Measurements from ENCODE around the gene CALHM6.
A peak's percentile ranks its signal among the peaks of the same experiment; 100 is the strongest.

The CALHM6 gene

DNA sequence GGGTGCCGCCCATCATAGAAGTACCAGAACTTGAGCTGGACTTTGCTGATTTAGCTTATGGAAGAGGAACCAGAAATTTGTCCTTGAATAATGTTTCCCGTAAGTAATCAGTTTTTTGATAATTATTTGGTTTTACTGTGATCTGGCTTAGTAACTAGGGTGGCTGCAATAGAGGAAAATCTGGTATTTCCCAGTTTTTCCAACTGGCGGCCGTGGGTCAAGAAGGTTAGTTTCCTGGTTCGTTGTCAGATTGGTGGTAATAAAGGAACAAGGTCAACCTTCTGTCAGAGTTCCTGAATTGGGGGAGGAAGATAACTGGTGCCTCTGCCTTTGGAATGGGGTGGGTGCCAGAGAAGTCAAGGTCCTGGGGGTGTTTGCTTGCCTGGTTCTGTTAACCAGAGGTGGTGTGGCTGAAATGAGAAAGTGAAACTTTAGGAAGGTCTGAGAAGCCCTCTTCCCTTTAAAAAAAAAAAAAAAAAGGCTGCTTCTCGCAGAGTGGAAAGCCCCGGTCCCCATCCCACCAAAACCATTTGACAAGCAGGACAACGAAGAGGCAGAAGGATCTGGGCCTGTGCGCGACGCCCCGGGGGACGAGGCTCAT, at the start of gene CALHM6:
Gene CALHM6 (plus strand): TSS at position 45 of the 601 bp plus-strand sequence. CDS start 555 bp downstream, at position 600.
- Histone ChIP-seq H3K27me3 (ENCODE audit: insufficient read depth, poor library complexity, severe bottlenecking) (no peaks in the 10 kb centered on the region), H3K4me3 (ENCODE audit: severe bottlenecking) (peak within 1 kb of the TSS; percentile 21), H3K36me3 (ENCODE audit: low read depth) (no peaks in the 10 kb centered on the region), H3K9me3 (ENCODE audit: severe bottlenecking) (no peaks in the 10 kb centered on the region), H3K4me1 (ENCODE audit: insufficient read depth, poor library complexity, severe bottlenecking) (peaks cover 2% of the 10 kb centered on the region), H3K27ac (ENCODE audit: poor library complexity, severe bottlenecking) (no peak within 1 kb of the TSS)
- DNase-seq (ENCODE audit: low spot score), result no peak
- TF ChIP-seq CTCF (IDR thresholded peaks at IDR 0.05; ENCODE audit: poor library complexity, severe bottlenecking), result no peak
- ATAC-seq (ENCODE audit: low read depth), result no peak

DNA sequence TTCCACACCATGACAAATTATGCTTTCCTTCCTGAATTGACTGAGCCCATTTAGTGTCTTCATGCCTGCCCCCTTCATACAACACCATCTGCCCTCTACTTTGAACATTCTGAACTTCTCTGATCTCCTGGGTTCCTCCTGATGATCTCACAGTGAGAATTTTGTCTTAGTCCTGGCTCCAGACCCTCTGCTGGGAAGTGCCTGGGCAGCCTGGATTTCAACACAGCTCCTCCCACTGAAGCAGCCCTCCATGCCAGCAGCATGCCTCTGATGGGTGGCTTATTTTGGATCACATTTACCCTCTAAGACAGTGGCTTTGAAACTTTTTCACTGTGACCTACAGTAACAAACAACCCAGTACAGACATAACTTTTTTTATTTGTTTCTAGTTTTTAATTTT, 48.9 kb upstream of the CALHM6 start:
- ATAC-seq (ENCODE audit: low read depth) (no peak), DNase-seq (ENCODE audit: low spot score) (no peak)
- Histone ChIP-seq H3K4me3 (ENCODE audit: severe bottlenecking) (no peak overlapping the region), H3K27ac (ENCODE audit: poor library complexity, severe bottlenecking) (no peak overlapping the region), H3K4me1 (ENCODE audit: insufficient read depth, poor library complexity, severe bottlenecking) (peaks cover 6% of the 10 kb centered on the region), H3K27me3 (ENCODE audit: insufficient read depth, poor library complexity, severe bottlenecking) (no peaks in the 10 kb centered on the region), H3K36me3 (ENCODE audit: low read depth) (peaks cover 14% of the 10 kb centered on the region), H3K9me3 (ENCODE audit: severe bottlenecking) (no peaks in the 10 kb centered on the region)
- no peak for TF ChIP-seq CTCF (IDR thresholded peaks at IDR 0.05; ENCODE audit: poor library complexity, severe bottlenecking)

DNA sequence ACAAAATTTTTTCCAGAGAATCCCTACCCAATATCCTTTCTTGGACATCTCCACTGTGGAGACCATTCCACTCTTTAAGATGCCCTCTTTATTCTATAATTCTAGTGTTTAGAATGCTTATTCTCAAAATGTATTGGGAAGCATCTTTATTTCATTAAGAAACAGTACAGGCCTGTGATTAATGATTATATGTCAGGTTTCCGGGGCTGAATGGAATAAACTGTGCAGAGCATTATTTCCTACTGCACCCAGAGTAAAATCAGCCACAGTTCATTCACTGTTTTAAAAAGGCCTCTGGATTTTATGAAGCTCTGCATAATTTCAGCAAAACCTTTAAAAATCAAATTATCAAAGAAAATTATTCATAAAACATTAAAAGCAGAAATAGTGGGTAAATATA, 47.8 kb upstream of the CALHM6 start:
- H3K4me1 ChIP-seq (ENCODE audit: insufficient read depth, poor library complexity, severe bottlenecking), result peaks cover 6% of the 10 kb centered on the region
- no peak overlapping the region for H3K4me3 ChIP-seq (ENCODE audit: severe bottlenecking)
- no peak overlapping the region for H3K27ac ChIP-seq (ENCODE audit: poor library complexity, severe bottlenecking)
- no peaks in the 10 kb centered on the region for H3K9me3 ChIP-seq (ENCODE audit: severe bottlenecking)
- DNase-seq (ENCODE audit: low spot score) (no peak), ATAC-seq (ENCODE audit: low read depth) (no peak)
- no peaks in the 10 kb centered on the region for H3K27me3 ChIP-seq (ENCODE audit: insufficient read depth, poor library complexity, severe bottlenecking)
- TF ChIP-seq CTCF (IDR thresholded peaks at IDR 0.05; ENCODE audit: poor library complexity, severe bottlenecking), result no peak
- peaks cover 13% of the 10 kb centered on the region for H3K36me3 ChIP-seq (ENCODE audit: low read depth)

- ATAC-seq (ENCODE audit: low read depth) (no peak), DNase-seq (ENCODE audit: low spot score) (no peak)
- Histone ChIP-seq H3K4me3 (ENCODE audit: severe bottlenecking) (no peak overlapping the region), H3K36me3 (ENCODE audit: low read depth) (peaks cover 4% of the 10 kb centered on the region; the same call in 1 of the 2 replicates), H3K4me1 (ENCODE audit: insufficient read depth, poor library complexity, severe bottlenecking) (peaks cover 12% of the 10 kb centered on the region), H3K9me3 (ENCODE audit: severe bottlenecking) (no peaks in the 10 kb centered on the region), H3K27ac (ENCODE audit: poor library complexity, severe bottlenecking) (no peak overlapping the region), H3K27me3 (ENCODE audit: insufficient read depth, poor library complexity, severe bottlenecking) (no peaks in the 10 kb centered on the region)
- TF ChIP-seq CTCF (IDR thresholded peaks at IDR 0.05; ENCODE audit: poor library complexity, severe bottlenecking), result no peak
These were observed 43.5 kb upstream of the CALHM6 start for GRCh38 chr6:116417661-116418060.

DNA sequence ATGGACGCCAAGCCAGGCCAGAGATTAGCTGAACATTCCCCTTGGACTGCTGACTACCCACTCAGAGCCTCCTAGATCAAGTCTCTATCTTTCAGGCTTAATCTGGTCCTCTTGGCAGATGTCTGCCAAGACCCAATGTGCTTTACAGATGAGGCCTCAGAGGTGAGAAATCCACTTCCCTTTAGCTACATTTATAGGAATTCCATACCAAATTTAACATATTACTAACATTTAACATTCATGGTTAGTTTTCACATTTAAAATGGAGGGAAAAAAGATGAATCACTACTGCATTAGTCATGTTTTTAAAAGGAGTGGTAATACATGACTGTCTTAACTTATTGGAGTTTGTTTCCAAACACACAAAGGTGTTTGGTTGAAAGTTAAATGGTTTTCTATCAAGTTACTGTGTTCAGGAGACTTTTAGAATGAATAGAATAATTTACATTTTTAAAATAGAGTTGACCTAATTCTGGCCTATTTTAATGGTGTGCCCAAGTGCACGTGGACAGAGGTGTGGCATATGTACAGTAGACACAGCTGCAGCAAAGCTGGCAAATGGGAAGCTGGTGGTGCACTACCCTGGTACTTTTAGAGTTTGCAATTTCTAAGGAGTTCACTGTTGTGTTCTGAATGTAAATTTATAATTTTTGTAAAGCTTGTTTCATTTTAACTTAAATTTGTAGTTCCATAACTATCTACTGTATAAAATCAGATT, 41.9 kb upstream of the CALHM6 start:
- H3K4me1 ChIP-seq (ENCODE audit: insufficient read depth, poor library complexity, severe bottlenecking), result peaks cover 12% of the 10 kb centered on the region
- peaks cover 4% of the 10 kb centered on the region; the same call in 1 of the 2 replicates for H3K36me3 ChIP-seq (ENCODE audit: low read depth)
- TF ChIP-seq CTCF (IDR thresholded peaks at IDR 0.05; ENCODE audit: poor library complexity, severe bottlenecking), result no peak
- H3K27ac ChIP-seq (ENCODE audit: poor library complexity, severe bottlenecking), result peak overlapping the region; percentile 58
- H3K27me3 ChIP-seq (ENCODE audit: insufficient read depth, poor library complexity, severe bottlenecking), result no peaks in the 10 kb centered on the region
- H3K9me3 ChIP-seq (ENCODE audit: severe bottlenecking), result no peaks in the 10 kb centered on the region
- no peak for DNase-seq (ENCODE audit: low spot score)
- ATAC-seq (ENCODE audit: low read depth), result peak; percentile 88
- H3K4me3 ChIP-seq (ENCODE audit: severe bottlenecking), result no peak overlapping the region
